ENCODE measurements around the gene TMEM33.

Gene TMEM33

GRCh38 chr4:41939016-41939626 lies 3.9 kb downstream of the TMEM33 start:
- DNase-seq (ENCODE audit: low read depth), result no peak

- DNase-seq (ENCODE audit: low read depth), result no peak
Observed at GRCh38 chr4:41940834-41941233, 5.6 kb downstream of the TMEM33 start.

- DNase-seq (ENCODE audit: low read depth), result no peak
Observed at GRCh38 chr4:41943506-41943905, 8.3 kb downstream of the TMEM33 start.

- no peak for DNase-seq (ENCODE audit: low read depth)
Observed at GRCh38 chr4:41944089-41944488, 8.9 kb downstream of the TMEM33 start.

GRCh38 chr4:41949531-41949930 lies 14.3 kb downstream of the TMEM33 start:
- DNase-seq (ENCODE audit: low read depth), result no peak

GRCh38 chr4:41957634-41958033 lies 22.4 kb downstream of the TMEM33 start:
- no peak for DNase-seq (ENCODE audit: low read depth)

GRCh38 chr4:41963105-41963504 lies 27.9 kb downstream of the TMEM33 start:
- DNase-seq (ENCODE audit: low read depth), result no peak

- no peak for DNase-seq (ENCODE audit: low read depth)
Observed at GRCh38 chr4:41964401-41964800, 29.2 kb downstream of the TMEM33 start.

- DNase-seq (ENCODE audit: low read depth), result no peak
Observed at GRCh38 chr4:41967392-41967791, 32.2 kb downstream of the TMEM33 start.

- no peak for DNase-seq (ENCODE audit: low read depth)
Observed at GRCh38 chr4:41969671-41970070, 34.4 kb downstream of the TMEM33 start.

GRCh38 chr4:41975341-41975740 lies 40.1 kb downstream of the TMEM33 start:
- no peak for DNase-seq (ENCODE audit: low read depth)

- no peak for DNase-seq (ENCODE audit: low read depth)
Observed at GRCh38 chr4:41976775-41977516, 41.7 kb downstream of the TMEM33 start.

- DNase-seq (ENCODE audit: low read depth), result no peak
Observed at GRCh38 chr4:41977709-41978108, 42.5 kb downstream of the TMEM33 start.

- no peak for DNase-seq (ENCODE audit: low read depth)
Observed at GRCh38 chr4:41981456-41981855, 46.2 kb downstream of the TMEM33 start, which contains the start of gene DCAF4L1. Gene DCAF4L1 (plus strand): TSS chr4:41981756. CDS start chr4:41981793, 37 bp downstream.

GRCh38 chr4:41982716-41983115 lies 47.5 kb downstream of the TMEM33 start:
- no peak for DNase-seq (ENCODE audit: low read depth)

- no peak for DNase-seq (ENCODE audit: low read depth)
Observed at GRCh38 chr4:41985151-41985550, 49.9 kb downstream of the TMEM33 start.

- DNase-seq (ENCODE audit: low read depth), result no peak
Observed at GRCh38 chr4:41989994-41990364, 54.8 kb downstream of the TMEM33 start.

- DNase-seq (ENCODE audit: low read depth), result peak; percentile 79
Observed at GRCh38 chr4:41990365-41991111, 55.3 kb downstream of the TMEM33 start, which contains the start of gene SLC30A9. Gene SLC30A9 (plus strand): TSS chr4:41990530. CDS start chr4:41990652, 122 bp downstream.

- no peak for DNase-seq (ENCODE audit: low read depth)
Observed at GRCh38 chr4:41991916-41992767, 56.9 kb downstream of the TMEM33 start.

- no peak for DNase-seq (ENCODE audit: low read depth)
Observed at GRCh38 chr4:41992967-41993857, 58.0 kb downstream of the TMEM33 start.

GRCh38 chr4:41994461-41994985 lies 59.3 kb downstream of the TMEM33 start:
- no peak for DNase-seq (ENCODE audit: low read depth)

Measured in stimulated activated CD8-positive, alpha-beta memory T cell treated with anti-CD3 and anti-CD28 coated beads, Interleukin-15, amount 100 ng/mL, for 24 hours (primary cell).